GM18868 (cell line): ENCODE results near the gene PIK3CD.

ENCODE experiments used
- ATAC-seq: cut with Tn5 transposase; IDR thresholded peaks from one replicate; pipeline ENCODE4 v1.9.1; 2021; ENCODE audit warnings: mild to moderate bottlenecking, moderate library complexity; ENCODE audit not compliant: unreplicated experiment

The PIK3CD gene

DNA sequence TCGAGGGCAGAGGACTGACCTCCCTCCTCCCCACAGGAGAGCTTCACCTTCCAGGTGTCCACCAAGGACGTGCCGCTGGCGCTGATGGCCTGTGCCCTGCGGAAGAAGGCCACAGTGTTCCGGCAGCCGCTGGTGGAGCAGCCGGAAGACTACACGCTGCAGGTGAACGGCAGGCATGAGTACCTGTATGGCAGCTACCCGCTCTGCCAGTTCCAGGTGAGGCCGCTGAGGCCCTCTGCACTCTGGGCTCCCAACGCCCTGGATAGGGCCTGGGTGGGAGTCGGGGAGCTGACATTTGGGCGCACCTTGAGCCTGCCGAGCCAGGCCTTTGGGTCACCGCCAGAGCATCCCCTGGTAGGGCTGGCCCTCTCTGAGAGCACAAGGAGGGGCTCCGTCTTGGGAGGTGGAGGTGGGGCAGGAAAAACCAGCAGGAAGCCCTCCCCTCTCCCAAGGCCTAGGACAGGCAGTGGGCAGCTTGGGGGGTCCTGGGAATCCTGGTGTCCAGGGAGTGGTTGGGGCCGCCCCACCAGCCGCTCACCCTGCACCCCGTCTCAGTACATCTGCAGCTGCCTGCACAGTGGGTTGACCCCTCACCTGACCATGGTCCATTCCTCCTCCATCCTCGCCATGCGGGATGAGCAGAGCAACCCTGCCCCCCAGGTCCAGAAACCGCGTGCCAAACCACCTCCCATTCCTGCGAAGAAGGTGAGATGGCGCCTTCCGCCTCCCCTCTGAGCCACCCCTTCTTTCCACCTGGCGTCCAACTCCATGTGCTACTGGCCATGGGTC lies 65.1 kb downstream of the PIK3CD start:
- no peak for ATAC-seq

DNA sequence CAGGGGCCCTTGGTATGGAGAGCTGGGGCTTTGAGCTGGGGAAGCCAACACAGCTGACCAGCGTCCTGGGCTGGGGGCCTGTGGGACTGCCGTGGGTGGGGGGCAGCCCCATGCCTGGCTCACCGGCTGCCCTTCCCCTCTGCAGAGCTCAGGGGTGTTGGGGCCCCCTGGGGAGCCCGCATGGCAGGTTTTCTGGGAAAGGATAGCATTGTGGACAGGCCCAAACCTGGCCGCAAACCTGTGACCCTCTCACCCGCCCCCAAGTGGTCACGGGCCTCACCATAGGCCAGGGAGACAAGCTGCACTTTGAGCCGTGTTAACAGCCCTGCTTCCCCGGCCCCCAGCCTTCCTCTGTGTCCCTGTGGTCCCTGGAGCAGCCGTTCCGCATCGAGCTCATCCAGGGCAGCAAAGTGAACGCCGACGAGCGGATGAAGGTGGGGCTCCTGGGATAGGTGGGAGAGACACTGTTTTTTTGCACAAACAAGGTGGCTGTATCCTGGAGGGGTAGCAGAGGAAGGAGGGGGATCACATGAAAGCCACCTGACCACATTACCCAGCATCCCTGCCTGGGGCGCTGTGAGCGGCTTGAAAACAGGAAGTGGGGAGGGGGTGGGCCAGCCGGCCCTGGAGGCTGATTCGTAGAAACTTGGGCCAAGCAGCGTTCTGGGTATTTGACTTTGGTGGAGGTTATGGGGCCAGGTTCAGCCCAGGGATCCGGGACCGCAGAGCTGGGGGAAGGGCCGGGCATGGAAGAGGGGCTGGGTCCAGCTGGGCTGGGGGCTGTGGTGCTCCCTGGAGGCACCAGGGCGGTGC lies 65.9 kb downstream of the PIK3CD start:
- peak; percentile 71 for ATAC-seq

DNA sequence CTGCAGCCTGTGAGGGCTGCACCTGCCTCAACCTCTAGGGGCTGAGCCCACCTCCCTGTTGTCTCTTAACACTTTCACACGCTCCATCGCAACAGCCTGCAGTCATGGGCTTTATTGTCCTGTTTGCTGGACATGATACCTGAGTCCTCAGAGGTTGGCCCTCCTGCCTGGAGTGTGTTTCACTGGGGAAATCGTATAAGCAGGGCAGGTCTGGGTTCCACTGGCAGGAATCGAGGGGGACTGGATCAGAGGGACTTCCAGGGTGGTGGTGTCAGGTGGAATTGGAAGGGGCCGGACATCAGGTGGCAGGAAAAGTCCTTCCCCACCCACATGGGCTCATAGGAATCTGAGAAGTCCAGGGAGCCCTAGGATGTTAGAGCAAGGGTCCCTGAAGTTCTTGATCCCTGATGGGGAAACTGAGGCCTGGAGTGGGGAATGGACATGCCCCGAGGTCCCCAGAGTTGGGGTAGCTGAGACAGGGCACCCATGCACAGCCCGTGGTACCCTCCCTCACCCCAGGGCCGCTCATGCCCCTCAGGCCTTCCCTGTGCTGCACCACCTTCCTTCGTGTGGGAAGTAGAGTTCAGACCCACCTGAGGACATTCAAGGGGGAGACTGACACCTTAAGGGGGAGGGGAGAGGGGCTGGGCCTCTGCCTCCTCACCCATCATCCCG lies 66.6 kb downstream of the PIK3CD start:
- ATAC-seq, result no peak

DNA sequence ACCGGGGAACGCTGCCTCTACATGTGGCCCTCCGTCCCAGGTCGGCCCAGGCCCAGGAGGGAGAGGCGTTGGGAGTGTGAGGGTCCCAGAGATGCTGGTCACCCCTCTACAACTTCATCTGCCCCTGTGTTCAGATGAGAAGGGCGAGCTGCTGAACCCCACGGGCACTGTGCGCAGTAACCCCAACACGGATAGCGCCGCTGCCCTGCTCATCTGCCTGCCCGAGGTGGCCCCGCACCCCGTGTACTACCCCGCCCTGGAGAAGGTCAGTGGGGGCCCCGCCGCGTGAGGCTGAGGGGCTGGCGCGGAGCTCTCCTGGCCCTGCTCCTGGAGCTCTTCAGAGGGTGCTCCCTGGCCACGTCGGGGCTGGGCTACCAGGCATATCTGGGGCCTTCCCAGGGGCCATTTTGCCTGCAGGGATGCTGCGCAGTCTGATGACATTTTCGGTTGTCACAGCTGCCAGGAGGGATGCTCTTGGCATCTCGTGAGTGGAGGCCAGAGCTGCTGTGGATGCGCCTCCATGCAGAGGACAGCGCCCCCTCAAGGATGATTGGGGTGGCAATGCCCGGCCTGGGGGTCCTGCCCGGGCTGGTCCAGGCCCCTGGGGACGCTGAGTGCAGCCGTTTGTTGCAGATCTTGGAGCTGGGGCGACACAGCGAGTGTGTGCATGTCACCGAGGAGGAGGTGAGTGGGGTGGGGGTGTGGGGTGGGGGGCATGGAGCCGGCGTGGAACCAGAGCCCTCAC lies 68.6 kb downstream of the PIK3CD start:
- ATAC-seq, result no peak

DNA sequence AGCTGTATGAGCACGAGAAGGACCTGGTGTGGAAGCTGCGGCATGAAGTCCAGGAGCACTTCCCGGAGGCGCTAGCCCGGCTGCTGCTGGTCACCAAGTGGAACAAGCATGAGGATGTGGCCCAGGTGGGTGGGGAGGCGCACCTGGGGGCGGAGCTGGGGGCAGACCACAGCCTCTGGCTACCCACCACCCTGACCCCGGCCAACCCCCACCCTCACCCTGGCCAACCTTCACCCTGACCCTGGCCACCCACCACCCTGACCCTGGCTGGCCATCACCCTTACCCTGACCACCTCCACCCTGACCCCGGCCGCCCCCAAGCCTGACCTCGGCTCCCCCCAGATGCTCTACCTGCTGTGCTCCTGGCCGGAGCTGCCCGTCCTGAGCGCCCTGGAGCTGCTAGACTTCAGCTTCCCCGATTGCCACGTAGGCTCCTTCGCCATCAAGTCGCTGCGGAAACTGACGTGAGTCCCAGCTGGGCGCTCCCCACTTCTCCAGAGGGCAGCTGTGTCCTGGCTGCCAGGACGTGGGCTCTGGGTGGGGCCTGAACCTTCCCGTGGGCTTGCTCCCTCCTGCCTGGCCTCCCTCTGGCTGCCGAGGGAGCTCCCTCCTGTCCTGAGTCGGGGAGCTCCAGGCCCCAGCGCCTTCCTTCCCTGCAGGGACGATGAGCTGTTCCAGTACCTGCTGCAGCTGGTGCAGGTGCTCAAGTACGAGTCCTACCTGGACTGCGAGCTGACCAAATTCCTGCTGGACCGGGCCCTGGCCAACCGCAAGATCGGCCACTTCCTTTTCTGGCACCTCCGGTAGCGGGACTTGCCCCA lies 69.5 kb downstream of the PIK3CD start:
- ATAC-seq, result no peak

DNA sequence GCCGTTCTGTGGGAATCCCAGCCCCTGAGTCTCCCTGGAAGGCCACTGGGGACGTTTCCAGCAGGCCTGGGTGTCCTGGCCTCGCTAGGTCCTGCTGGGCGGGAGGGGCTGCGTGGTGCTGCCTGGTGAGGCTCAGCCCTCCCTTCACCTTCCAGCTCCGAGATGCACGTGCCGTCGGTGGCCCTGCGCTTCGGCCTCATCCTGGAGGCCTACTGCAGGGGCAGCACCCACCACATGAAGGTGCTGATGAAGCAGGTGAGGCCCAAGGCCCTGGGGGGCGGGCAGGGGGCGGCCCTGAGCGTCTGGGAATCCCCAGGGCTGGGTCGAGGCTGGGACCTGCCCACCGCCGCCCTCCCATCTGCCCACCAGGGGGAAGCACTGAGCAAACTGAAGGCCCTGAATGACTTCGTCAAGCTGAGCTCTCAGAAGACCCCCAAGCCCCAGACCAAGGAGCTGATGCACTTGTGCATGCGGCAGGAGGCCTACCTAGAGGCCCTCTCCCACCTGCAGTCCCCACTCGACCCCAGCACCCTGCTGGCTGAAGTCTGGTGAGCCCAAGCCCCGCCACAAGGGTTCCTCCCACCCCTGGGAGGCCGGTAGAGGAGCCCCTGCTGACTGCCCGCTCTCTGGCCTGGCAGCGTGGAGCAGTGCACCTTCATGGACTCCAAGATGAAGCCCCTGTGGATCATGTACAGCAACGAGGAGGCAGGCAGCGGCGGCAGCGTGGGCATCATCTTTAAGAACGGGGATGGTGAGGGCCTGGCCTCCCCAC lies 70.3 kb downstream of the PIK3CD start:
- no peak for ATAC-seq

DNA sequence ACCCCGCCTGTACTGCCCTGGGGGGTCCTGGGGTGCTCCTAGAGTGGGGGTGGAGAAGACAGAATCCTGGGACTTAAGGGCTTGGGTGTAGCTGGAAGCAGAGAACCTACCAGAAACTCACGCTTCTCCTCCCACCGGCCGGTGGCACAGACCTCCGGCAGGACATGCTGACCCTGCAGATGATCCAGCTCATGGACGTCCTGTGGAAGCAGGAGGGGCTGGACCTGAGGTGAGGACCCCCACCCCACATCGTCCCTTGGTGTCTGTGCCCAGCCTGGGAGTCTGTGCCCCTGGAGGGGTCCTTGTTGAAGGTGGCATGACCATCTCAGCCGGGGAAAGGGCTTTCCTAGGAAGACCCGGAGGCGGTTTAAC lies 70.8 kb downstream of the PIK3CD start:
- ATAC-seq, result no peak

DNA sequence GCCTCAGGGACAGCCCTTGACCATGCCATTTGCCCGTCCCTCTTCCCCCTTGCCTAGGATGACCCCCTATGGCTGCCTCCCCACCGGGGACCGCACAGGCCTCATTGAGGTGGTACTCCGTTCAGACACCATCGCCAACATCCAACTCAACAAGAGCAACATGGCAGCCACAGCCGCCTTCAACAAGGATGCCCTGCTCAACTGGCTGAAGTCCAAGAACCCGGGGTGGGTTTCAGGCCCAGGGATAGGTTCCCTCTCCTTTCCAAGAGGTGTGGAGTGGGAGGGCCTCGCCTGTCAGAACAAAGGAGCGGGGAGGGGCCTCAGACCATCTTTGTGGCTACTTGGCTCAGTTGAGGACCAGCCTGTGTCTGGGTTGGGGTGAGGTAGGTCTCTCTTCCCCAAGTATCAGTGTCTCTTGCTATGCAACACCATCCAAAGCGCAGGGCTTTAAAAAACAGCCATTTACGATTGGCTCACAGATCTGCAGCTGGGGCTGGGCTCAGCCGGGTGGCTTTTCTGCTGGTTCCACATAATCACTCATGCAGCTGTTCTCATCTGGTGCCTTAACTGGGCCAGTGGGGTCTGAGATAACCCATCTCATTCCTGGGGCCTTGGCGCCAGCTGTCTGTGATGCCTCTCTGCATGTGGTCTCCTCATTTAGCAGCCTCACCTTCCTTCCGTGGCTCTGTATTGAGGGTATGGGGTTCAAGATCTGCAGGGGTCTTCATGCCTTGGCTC lies 71.7 kb downstream of the PIK3CD start:
- no peak for ATAC-seq

DNA sequence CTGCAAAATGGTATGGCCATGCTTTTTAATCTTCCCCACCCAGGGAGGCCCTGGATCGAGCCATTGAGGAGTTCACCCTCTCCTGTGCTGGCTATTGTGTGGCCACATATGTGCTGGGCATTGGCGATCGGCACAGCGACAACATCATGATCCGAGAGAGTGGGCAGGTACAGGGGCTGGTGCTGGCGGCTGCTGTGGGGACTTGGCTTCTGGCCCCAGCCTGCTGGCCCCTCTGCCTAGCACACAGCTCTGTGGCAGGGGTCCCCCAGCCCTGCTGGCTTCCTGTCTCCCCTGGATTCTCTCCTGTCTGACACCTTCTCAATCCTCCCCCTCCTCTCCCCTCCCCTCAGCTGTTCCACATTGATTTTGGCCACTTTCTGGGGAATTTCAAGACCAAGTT lies 72.4 kb downstream of the PIK3CD start:
- ATAC-seq, result no peak

DNA sequence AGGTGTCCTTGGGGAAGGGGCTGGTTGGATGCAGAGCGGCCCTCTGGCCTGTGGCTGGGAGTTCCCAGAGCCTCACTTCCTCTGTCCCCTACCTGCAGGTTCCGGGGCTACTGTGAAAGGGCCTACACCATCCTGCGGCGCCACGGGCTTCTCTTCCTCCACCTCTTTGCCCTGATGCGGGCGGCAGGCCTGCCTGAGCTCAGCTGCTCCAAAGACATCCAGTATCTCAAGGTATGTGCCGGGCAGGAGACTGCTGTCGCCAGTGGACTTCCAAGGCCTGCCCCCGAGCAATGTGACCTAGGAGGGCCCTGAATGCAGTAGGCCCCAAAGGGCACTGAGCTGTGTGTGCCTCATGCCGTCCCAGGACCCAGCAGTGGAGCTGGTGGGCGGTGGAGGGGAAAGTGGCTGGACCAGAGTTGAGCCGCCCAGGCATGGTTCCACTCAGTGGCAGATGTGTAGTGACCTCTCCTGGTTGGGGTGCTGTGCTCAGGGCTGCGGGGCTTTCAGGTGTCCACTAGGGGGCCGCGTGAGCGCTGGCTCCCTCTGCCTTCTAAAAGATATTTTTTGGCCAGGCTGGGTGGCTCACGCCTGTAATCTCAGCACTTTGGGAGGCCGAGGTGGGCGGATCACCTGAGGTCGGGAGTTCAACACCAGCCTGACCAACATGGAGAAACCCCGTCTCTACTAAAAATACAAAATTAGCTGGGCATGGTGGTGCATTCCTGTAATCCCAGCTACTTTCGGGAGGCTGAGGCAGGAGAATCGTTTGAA lies 73.4 kb downstream of the PIK3CD start:
- ATAC-seq, result peak; percentile 40

DNA sequence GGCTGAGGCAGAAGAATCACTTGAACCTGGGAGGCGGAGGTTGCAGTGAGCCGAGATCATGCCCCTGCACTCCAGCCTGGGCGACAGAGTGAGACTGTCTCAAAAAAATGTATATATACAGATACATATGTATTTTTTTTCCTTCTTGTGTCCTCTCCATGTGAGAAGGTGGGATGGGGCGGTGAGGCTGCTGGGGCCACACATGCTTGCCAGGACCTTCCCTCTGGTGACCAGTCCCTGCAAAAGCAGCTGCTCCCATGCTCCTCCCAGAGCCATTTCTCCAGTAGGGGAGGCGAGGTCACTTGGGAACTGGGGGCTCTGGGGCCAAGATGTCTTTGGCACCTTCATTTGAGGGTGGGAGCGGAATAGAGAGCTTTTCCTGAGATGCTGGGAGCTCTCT lies 74.9 kb downstream of the PIK3CD start:
- no peak for ATAC-seq

DNA sequence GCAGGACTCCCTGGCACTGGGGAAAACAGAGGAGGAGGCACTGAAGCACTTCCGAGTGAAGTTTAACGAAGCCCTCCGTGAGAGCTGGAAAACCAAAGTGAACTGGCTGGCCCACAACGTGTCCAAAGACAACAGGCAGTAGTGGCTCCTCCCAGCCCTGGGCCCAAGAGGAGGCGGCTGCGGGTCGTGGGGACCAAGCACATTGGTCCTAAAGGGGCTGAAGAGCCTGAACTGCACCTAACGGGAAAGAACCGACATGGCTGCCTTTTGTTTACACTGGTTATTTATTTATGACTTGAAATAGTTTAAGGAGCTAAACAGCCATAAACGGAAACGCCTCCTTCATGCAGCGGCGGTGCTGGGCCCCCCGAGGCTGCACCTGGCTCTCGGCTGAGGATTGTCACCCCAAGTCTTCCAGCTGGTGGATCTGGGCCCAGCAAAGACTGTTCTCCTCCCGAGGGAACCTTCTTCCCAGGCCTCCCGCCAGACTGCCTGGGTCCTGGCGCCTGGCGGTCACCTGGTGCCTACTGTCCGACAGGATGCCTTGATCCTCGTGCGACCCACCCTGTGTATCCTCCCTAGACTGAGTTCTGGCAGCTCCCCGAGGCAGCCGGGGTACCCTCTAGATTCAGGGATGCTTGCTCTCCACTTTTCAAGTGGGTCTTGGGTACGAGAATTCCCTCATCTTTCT lies 75.5 kb downstream of the PIK3CD start:
- no peak for ATAC-seq

DNA sequence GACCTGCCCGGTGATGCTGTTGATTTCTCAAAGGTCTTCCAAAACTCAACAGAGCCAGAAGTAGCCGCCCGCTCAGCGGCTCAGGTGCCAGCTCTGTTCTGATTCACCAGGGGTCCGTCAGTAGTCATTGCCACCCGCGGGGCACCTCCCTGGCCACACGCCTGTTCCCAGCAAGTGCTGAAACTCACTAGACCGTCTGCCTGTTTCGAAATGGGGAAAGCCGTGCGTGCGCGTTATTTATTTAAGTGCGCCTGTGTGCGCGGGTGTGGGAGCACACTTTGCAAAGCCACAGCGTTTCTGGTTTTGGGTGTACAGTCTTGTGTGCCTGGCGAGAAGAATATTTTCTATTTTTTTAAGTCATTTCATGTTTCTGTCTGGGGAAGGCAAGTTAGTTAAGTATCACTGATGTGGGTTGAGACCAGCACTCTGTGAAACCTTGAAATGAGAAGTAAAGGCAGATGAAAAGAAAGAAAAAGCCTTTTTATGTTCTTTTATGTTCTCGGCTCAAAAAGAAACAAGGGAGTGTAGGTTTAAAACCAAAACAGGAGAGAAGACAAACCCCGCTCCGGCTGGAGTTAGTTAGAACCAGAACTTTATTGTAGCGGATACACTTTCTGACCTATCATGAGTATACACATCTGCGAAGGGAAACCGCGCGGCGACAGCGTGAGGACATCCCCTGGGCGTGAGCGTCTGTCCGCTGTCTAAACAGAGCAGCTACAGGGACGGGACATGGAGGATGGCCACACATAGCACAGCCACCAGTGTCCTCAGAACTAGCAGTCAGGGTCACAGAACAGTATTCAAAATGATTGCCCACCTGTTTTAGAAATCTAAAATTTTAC lies 77.1 kb downstream of the PIK3CD start:
- no peak for ATAC-seq

DNA sequence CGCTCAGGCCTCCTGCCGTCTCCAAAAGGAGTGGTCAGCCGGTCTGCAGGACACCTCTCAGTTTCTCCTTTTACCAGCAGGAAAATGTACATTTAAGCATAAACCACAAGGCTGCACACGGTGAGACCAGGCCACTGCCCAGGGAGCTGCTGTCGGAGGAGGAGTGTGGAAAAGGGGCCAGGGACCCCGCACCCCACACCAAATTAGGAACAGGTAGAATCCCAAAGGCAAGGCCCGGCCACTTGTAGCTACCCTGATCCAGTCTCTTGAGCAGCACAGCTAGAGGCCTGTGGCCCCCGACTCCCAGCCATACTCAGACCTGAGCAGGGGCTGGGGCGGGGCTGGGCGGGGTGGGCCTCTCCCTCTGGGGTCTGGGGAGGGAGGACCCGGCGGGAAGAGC lies 78.0 kb downstream of the PIK3CD start:
- ATAC-seq, result no peak

DNA sequence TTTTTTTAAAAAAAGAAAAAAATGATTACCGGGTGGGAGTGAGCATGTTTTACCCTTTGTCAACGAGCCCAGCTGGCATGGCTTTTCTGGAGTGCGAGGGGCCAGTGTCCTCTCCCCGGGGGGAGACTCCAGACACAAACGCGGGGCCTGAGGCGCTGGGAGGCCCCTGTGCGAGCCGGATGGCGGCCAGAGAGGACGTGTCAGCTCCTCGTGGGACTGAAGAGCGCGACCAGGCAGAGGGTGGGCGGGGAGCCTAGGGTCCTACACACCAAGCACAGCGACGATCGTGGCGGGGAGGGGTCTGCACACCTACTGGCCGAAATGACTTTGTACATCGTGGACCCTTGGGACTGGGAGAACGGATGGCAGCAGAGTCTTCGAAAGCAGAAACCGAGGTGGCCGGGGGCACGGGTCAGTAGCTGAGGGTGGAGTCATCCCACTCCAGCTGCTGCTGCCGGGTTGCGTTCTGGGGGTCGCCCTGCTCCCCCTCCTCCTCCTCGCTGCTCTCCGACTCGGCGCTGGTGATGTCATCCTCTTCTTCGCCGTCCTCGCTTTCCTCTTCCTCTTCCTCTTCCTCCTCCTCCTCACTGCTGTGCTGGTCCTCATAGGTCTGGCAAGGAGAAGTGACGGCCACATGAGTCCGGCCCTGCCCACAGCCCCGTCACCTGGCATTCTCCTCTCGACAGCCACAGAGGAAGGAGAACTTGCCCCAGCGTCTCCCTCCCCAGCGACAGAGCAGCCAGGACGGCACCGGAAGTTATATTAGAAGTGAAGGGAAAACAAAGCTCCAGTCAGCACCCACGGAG lies 78.8 kb downstream of the PIK3CD start:
- ATAC-seq, result no peak

DNA sequence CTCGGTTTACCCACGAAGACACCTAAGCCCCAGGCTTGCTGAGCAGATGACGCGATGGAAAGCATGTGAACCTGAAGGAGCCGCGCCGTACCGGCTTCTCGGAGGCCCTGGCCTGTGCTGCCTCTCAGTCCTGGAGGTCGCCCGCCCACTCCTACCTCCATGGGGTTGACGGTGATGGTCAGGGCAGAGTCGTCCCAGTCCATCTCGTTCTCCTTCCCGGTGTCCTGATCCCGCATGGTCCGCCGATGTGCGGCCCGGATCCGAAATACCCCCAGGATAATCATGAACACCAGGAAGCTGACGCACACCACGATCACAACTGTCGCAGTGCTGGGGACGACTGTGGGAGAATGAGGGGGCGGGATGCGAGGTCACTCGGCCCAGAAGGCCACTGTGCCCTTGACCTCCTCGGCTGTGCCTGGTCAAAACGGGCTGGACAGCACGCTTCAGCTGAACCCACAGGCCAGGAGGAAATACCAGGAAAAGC lies 79.6 kb downstream of the PIK3CD start:
- ATAC-seq, result no peak
